D721Med (cell line): ENCODE measurements around the gene TTC24.
"Not testable (repeated sequence)": the region's sequence is repeated elsewhere in the genome, so short reads cannot be mapped to it uniquely, and the experiment has no call there.

ENCODE experiments used
- DNase-seq: peaks from one replicate; pipeline ENCODE4 v3.0.0; 2011; ENCODE audit warnings: low spot score; ENCODE audit not compliant: insufficient read length
- FAIRE-seq: peaks from 2 replicates; lab custom pipeline; 2011; peaks lifted over from hg19 to GRCh38; lab: Jason Lieb, UNC
- CTCF ChIP-seq: IDR thresholded peaks from 2 replicates; pipeline ENCODE4 v1.5.1; 2012; ENCODE audit warnings: mild to moderate bottlenecking, control low read depth; ENCODE audit not compliant: insufficient read depth; ENCODE audit errors: missing control alignments

Gene TTC24

GRCh38 chr1:156602557-156602993 is 23.1 kb downstream of the TTC24 start:
- peak; percentile 77 for TF ChIP-seq CTCF
- DNase-seq (no peak), FAIRE-seq (no peak)

- not testable (repeated sequence) for DNase-seq, FAIRE-seq
These were observed 27.8 kb downstream of the TTC24 start for GRCh38 chr1:156607344-156607743.

DNA sequence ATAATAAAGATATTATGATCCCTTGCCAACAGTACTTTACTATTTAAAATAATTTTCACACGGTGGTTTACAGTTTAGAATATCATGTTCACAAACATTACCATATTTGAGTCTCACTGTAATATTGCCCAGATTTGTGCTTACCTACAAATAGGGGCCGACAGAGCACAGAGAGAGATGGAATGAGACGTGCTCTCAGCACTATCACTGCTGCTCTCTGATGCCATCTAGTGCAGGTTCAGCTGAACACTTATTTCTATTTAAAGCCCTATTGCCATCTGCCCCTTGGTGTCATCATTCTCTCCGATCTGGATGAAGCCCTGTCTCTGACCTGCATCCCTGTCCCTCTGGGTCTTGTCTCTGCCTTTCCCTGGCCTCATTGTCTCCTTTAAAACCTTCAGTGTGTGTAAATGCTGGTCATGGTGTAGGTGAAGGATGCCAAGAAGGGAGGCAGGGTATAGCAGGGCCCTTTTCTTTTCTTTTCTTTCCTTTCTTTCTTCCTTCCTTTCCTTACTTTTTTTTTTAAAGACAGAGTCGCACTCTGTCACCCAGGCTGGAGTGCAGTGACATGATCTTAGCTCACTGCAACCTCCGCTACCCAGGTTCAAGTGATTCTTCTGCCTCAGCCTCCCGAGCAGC is 28.6 kb downstream of the TTC24 start:
- no peak for DNase-seq
- peak; percentile 89 for FAIRE-seq
- peak; percentile 97 for TF ChIP-seq CTCF

DNA sequence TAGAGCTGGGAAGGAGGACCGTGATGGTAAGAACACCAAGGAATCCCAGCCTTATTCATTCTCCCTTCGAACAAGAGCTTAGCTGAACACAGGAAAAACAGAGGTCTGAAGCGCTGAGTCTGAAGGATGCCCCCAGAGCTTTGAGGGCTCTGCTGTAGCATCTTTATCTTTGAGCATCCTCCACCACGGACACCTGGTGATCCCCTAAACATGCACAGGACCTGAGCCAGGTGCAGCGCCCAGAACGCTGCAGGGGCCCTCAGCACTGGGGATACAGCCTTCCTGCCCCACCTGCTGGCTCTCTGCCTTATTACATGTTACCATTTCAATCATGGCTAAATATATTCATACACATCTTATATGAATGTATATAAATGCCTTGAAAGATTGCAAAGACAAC is 29.5 kb downstream of the TTC24 start:
- TF ChIP-seq CTCF: peak; percentile 72
- DNase-seq: no peak
- no peak for FAIRE-seq

DNA sequence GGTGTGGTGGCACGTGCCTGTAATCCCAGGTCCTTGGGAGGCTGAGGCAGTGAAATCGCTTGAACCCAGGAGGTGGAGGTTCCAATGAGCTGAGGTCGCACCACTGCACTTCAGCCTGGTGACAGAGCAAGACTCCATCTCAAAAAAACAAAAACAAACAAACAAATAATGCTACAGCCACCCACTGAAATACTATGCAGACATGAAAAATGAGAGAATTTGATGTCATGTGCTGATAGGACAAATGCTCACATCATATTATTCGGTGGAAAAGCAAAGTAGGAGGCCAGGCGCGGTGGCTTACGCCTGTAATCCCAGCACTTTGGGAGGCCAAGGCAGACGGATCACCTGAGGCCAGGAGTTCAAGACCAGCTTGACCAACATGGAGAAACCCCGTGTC is 30.5 kb downstream of the TTC24 start:
- not testable (repeated sequence) for FAIRE-seq, DNase-seq

GRCh38 chr1:156612666-156613065 is 33.1 kb downstream of the TTC24 start:
- DNase-seq: no peak
- FAIRE-seq: no peak
- no peak for TF ChIP-seq CTCF

- no peak for DNase-seq
- no peak for TF ChIP-seq CTCF
- no peak for FAIRE-seq
These were observed 36.4 kb downstream of the TTC24 start for GRCh38 chr1:156615946-156616345.

- FAIRE-seq: no peak
- no peak for DNase-seq
- no peak for TF ChIP-seq CTCF
These were observed 36.9 kb downstream of the TTC24 start for GRCh38 chr1:156616463-156616862.
